ENCODE data around the gene GCC1. TPM values are rescaled to one million over a fixed set of nuclear protein-coding genes. Genes with fewer than 3 reads are reported as not detected.

Gene GCC1, protein sequence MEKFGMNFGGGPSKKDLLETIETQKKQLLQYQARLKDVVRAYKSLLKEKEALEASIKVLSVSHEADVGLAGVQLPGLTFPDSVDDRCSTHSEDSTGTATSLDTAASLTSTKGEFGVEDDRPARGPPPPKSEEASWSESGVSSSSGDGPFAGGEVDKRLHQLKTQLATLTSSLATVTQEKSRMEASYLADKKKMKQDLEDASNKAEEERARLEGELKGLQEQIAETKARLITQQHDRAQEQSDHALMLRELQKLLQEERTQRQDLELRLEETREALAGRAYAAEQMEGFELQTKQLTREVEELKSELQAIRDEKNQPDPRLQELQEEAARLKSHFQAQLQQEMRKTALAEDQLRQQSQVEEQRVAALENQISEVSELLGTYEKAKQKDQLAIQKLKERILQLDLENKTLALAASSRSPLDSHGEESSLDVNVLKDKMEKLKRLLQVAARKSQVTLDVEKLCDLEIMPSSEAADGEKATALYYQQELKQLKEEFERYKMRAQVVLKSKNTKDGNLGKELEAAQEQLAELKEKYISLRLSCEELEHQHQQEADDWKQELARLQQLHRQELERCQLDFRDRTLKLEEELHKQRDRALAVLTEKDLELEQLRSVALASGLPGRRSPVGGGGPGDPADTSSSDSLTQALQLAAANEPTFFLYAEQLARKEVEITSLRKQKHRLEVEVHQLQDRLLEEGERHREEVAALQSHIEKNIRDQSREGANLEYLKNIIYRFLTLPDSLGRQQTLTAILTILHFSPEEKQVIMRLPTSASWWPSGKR
- total RNA-seq: 13.6 TPM

DNA sequence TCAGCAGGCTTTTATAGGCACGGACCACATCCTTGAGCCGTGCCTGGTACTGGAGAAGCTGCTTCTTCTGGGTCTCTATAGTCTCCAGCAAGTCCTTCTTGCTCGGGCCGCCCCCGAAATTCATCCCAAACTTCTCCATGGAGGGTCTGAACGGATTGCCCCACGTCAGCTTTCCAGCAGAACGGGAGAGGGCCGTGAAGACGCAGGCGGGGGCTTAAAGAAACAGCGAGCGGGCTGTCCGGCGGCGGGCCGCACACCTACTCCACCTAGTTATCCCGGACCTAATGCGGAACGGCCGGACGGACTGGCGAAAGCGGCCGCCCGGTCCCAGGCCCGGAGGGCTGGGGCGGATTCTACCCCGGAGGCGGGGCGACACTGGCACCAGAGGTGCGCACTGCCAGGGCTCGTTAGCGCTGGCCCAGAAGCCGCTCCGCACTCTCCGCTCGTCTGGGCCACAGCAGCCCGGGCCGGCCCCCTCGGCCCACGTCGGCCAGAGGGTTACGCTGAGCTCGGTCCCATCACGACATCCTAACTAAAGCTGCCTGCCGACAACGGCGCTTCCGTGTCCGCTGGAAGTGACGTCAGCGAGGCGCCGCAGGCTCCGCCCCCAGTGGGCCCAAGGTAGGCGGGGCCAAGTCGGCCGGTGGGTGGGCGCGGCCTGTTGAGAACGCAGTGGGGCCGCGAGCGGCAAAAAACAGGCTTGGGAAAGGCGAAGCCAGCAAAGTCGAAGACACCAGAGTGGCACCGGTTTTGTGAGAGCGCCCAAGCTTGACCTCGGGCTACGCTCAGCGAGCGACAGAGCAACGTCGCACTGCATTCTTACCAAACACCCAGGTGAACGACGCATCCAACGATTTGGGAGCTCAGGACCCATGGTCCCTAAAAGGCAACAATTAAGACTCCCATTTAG is at the start of gene GCC1:
TSS of gene GCC1 (minus strand) at position 553 of the 910 bp plus-strand sequence. CDS start at position 139, 414 bp downstream.

DNA sequence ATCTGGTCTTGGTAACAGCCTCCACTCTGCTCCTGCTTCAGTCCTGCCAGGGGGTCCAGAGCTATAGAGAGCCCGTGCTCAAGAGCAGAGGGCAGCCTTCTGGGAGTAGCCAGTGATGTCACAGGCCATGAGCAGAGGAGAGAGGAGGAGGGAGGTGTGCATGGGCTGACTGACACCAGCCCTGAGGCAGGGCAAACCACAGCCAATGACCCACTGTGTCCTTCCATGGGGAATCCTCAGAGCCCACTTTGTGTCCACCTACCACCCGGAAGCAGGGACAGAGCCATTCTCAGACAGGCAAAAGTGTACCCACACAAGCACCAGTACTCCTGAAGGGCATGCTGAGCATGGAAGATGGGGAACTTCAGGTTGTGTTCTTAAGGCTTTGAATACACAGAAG is 32.6 kb upstream of the GCC1 start, which contains the start of gene PAX4:
TSS of gene PAX4 (minus strand) at position 101 of the 400 bp plus-strand sequence. CDS start 2,214 bp downstream, outside the sequence.

DNA sequence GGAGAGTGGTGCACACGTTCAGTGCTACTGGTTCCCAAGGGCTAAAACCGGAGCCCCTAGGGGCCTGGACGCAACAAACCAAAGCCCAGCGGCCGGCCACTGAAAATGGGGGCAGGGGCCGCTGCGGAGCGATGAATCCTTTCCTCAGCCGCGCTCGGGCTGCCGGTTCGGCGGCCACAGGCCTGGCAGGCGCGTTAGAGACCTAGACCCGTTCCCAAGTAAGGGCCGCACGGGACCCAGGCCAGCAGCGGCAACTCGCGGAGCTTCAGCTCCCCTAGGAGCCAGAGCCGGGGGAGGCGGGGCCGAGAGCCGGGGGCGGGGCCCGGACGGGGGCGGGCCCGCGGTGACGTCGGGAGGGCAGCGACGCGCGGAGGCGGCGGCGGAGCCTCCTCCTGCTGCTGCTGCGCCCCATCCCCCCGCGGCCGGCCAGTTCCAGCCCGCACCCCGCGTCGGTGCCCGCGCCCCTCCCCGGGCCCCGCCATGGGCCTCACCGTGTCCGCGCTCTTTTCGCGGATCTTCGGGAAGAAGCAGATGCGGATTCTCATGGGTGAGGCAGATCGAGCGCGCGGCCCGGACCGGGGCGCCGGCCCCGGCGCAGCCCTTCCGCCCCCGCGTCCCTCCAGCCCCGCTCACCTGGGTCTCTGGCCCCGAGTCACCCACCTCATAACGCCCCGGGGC is 2.8 kb upstream of the GCC1 start, which contains the start of gene ARF5:
TSS of gene ARF5 (plus strand) at position 393 of the 678 bp plus-strand sequence. CDS start at position 481, 88 bp downstream.

Other genes with a start within 250 kb of the GCC1 start
- gene ZNF800, start 192.9 kb downstream of the GCC1 start, total RNA-seq: 33.9 TPM
- gene ARF5, start 2.8 kb upstream of the GCC1 start, total RNA-seq: 110 TPM
- gene FSCN3, start 8.1 kb upstream of the GCC1 start, total RNA-seq: 1.6 TPM
- gene PAX4, start 32.5 kb upstream of the GCC1 start, total RNA-seq: not detected
- 72.7 TPM for gene SND1, start 66.6 kb upstream of the GCC1 start, total RNA-seq